Kidney (tissue), 14 donors: ENCODE results near the gene NEO1. TPM values are rescaled to one million over a fixed set of nuclear protein-coding genes. Genes with fewer than 3 reads are reported as not detected.

ENCODE experiments used
- DNase-seq, 5 donors: peaks; one replicate each; pipeline ENCODE4 v3.0.0-alpha.2; 2013 to 2020
- FAIRE-seq: peaks from 2 replicates; lab custom pipeline; 2012; peaks lifted over from hg19 to GRCh38; lab: Jason Lieb, UNC
- H3K27ac ChIP-seq, 2 donors: one replicate each; pipeline ENCODE4 v1.7.0; 2013; ENCODE audit warnings: low read depth in 2 of 2, low read length in 2 of 2, inconsistent platforms in 1 of 2
- H3K27me3 ChIP-seq: one replicate; pipeline ENCODE4 v1.7.1; 2013; ENCODE audit warnings: low read length, inconsistent platforms; ENCODE audit not compliant: control insufficient read depth, insufficient read depth
- H3K36me3 ChIP-seq, 3 donors: one replicate each; pipeline versions ENCODE4 v1.7.0 to v1.7.1; 2013; ENCODE audit warnings: low read length in 3 of 3, control low read depth in 1 of 3, inconsistent platforms in 1 of 3; ENCODE audit not compliant: insufficient read depth in 3 of 3, control insufficient read depth in 2 of 3
- H3K4me1 ChIP-seq, 3 donors: one replicate each; pipeline versions ENCODE4 v1.7.0 to v1.7.1; 2013; ENCODE audit warnings: low read length in 3 of 3, inconsistent platforms in 1 of 3, low read depth in 1 of 3; ENCODE audit not compliant: control insufficient read depth in 2 of 3, insufficient read depth in 2 of 3
- H3K4me3 ChIP-seq, 3 donors: one replicate each; pipeline versions ENCODE4 v1.7.0 to v1.8.1; 2013; ENCODE audit warnings: low read length in 3 of 3, control low read depth in 1 of 3, inconsistent platforms in 1 of 3
- H3K9ac ChIP-seq, 3 donors: one replicate each; pipeline versions ENCODE4 v1.7.0 to v1.7.1; 2013; ENCODE audit warnings: low read length in 3 of 3, control low read depth in 1 of 3, inconsistent platforms in 1 of 3
- H3K9me3 ChIP-seq, 3 donors: one replicate each; pipeline versions ENCODE4 v1.7.0 to v1.7.1; 2013; ENCODE audit warnings: low read length in 3 of 3, control low read depth in 1 of 3, inconsistent platforms in 1 of 3; ENCODE audit not compliant: control insufficient read depth in 2 of 3, insufficient read depth in 1 of 3
- intact Hi-C: fragments of 100-400 bp; cut with DNase I; formaldehyde crosslinking; loops from one replicate; pipeline ENCODE4 v1.11.1; 2022
- polyA plus RNA-seq: library from polyadenylated mRNA; stranded (reverse); fragments of 350-450 nt; fragmentation: Illumina TruSeq; extraction: RNeasy Lipid Tissue Mini Kit (QIAGEN cat#74804); gene quantifications from one replicate; pipeline ENCODE4 v1.2.3, GENCODE V29; 2014; ENCODE audit warnings: low read depth, low replicate concordance; ENCODE audit not compliant: insufficient read depth
- total RNA-seq: library from RNA; stranded (reverse); fragmentation: NEBNext Ultra II Directional; extraction: Animal tissue kit (Norgen Biotek cat#: 25700); gene quantifications from one replicate; pipeline ENCODE4 v1.2.1, GENCODE V29; 2021
- TF ChIP-seq, protein P1 (sequence below): IDR thresholded peaks from 3 replicates; pipeline ENCODE4 v1.5.1; 2012; ENCODE audit warnings: mild to moderate bottlenecking, moderate library complexity, borderline replicate concordance; ENCODE audit not compliant: insufficient read depth; ENCODE audit errors: extremely low read depth
- donor health status: control.
- donor health status: control.
- donor health status: control.
- donor health status: control.
- donor health status: control.
- donor health status: DM: yes; HTN: yes; CAD: no.
- donor health status: Normal renal cell carcinoma (clear cell type).

NEO1 gene
- total and polyA plus RNA-seq, 2 donors from 2014 or later, result 12.4 to 43.3 TPM

DNA sequence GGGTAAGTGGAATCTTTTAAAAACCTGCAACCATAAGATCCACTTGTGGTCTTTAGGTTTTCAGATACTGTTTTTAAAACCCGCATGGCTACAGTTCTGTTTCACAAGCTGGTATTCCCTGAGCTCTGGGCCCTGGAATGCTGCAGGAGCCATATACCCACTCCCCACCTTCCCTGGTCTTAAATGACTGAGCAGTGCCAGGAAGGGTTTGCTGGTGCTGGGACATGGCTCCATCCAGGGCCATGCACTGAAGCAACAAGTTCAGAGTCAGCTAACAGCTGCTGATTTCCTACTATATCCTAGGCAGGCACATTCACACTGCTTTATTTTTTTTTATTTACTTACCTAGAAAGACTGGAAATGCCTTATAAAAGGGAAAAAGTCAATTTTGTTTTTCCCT is 239.2 kb downstream of the NEO1 start:
- no peak overlapping the region for H3K4me3 ChIP-seq
- no peaks in the 10 kb centered on the region for H3K9me3 ChIP-seq
- no peak for FAIRE-seq
- no peak overlapping the region for H3K27ac ChIP-seq
- peaks cover 3 to 34% (median 14%) of the 10 kb centered on the region in 3 donors for H3K36me3 ChIP-seq
- TF ChIP-seq, protein P1, sequence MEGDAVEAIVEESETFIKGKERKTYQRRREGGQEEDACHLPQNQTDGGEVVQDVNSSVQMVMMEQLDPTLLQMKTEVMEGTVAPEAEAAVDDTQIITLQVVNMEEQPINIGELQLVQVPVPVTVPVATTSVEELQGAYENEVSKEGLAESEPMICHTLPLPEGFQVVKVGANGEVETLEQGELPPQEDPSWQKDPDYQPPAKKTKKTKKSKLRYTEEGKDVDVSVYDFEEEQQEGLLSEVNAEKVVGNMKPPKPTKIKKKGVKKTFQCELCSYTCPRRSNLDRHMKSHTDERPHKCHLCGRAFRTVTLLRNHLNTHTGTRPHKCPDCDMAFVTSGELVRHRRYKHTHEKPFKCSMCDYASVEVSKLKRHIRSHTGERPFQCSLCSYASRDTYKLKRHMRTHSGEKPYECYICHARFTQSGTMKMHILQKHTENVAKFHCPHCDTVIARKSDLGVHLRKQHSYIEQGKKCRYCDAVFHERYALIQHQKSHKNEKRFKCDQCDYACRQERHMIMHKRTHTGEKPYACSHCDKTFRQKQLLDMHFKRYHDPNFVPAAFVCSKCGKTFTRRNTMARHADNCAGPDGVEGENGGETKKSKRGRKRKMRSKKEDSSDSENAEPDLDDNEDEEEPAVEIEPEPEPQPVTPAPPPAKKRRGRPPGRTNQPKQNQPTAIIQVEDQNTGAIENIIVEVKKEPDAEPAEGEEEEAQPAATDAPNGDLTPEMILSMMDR, result no peak
- H3K27me3 ChIP-seq, result no peaks in the 10 kb centered on the region
- peaks cover 0 to 6% (median 0%) of the 10 kb centered on the region in 3 donors for H3K4me1 ChIP-seq
- DNase-seq, result no peak
- H3K9ac ChIP-seq, result no peak overlapping the region
- intact Hi-C loops, result no loop called here

GRCh38 chr15:73293773-73294172 is 241.5 kb downstream of the NEO1 start:
- no peak for FAIRE-seq
- TF ChIP-seq, protein P1, result no peak
- H3K9me3 ChIP-seq, result no peaks in the 10 kb centered on the region
- no peaks in the 10 kb centered on the region for H3K27me3 ChIP-seq
- DNase-seq, result no peak
- intact Hi-C loops, result no loop called here
- H3K9ac ChIP-seq, result no peak overlapping the region
- H3K27ac ChIP-seq, result no peak overlapping the region
- H3K4me3 ChIP-seq, result no peak overlapping the region
- peaks cover 0 to 6% (median 0%) of the 10 kb centered on the region in 3 donors for H3K4me1 ChIP-seq
- peaks cover 2 to 36% (median 11%) of the 10 kb centered on the region in 3 donors for H3K36me3 ChIP-seq

DNA sequence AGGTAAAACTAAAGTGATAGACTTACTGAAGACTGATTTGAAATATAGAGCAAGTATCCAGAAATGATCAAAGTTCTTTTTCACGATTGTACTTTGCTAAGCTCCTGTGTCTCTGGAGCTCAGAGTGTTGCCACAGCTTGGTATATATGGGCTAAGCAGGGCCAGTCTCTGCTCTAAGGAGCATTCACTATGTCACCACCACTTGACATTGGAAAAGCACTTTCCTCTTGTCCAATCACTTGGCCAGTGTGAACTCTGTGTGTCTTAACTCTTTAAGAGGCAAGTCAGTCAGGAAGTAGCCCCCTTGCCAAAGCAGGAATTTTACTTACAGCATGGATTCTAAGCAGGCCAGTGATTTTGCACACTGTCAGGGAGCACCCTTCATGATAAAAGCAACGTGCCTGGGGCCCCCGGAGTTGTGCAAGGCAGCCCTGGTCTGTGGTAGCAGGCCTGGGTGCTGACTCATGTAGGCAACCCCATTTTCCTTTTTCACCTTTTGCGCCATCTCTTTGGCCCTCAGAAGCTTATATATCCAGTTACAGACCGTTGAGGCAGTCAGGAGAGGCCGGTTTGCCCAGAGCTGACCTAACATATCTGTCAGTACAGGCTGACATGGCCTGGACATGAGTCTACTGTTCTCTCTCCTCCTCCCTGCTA is 243.5 kb downstream of the NEO1 start:
- TF ChIP-seq, protein P1, result no peak
- no peak overlapping the region for H3K9ac ChIP-seq
- no peaks in the 10 kb centered on the region for H3K27me3 ChIP-seq
- H3K9me3 ChIP-seq, result no peaks in the 10 kb centered on the region
- intact Hi-C loops, result no loop called here
- no peak for DNase-seq
- H3K4me1 ChIP-seq, result peaks cover 0 to 6% (median 0%) of the 10 kb centered on the region in 3 donors
- no peak overlapping the region for H3K27ac ChIP-seq
- FAIRE-seq, result no peak
- peaks cover 2 to 30% (median 6%) of the 10 kb centered on the region in 3 donors for H3K36me3 ChIP-seq
- H3K4me3 ChIP-seq, result no peak overlapping the region
